Activated T-cell treated with anti-CD3 and anti-CD28 coated beads, Interleukin-2, amount 50 U/mL, for 72 hours (primary cell): Measurements from ENCODE around the gene PPP1R1C. TPM values are rescaled to one million over a fixed set of nuclear protein-coding genes. Genes with fewer than 3 reads are reported as not detected.

Source experiments
- ATAC-seq, 2 donors: fragments of 150-1000 bp; cut with Tn5 transposase; replicated peaks in 1 of 2; 2 replicates each; pipeline ENCODE4 v1.10.0; 2021; ENCODE audit warnings: moderate library complexity in 2 of 2, mild to moderate bottlenecking in 1 of 2
- DNase-seq, 2 donors: peaks; one replicate each; pipeline ENCODE4 v3.0.0; 2021 to 2022; ENCODE audit warnings: mixed read lengths in 1 of 2
- H3K27ac Mint-ChIP-seq: one replicate; pipeline ENCODE4 v1.8.0; 2022; ENCODE audit warnings: mild to moderate bottlenecking, moderate library complexity, mixed read lengths
- H3K27me3 Mint-ChIP-seq: one replicate; pipeline ENCODE4 v1.8.0; 2022; ENCODE audit warnings: low read depth, mixed read lengths
- H3K36me3 Mint-ChIP-seq, 2 donors: one replicate each; pipeline ENCODE4 v1.8.0; 2022; ENCODE audit warnings: mixed read lengths in 2 of 2, mild to moderate bottlenecking in 1 of 2; ENCODE audit not compliant: insufficient read depth in 2 of 2
- H3K4me1 Mint-ChIP-seq: one replicate; pipeline ENCODE4 v1.8.0; 2022; ENCODE audit warnings: low read depth, mixed read lengths
- H3K4me3 Mint-ChIP-seq, 2 donors: one replicate each; pipeline ENCODE4 v1.8.0; 2022; ENCODE audit warnings: mild to moderate bottlenecking in 2 of 2, mixed read lengths in 2 of 2, moderate library complexity in 2 of 2
- H3K9me3 Mint-ChIP-seq, 2 donors: one replicate each; pipeline ENCODE4 v1.8.0; 2022; ENCODE audit warnings: mixed read lengths in 2 of 2
- total RNA-seq, 2 donors: library from RNA; stranded (reverse); gene quantifications; one replicate each; pipeline ENCODE4 v1.2.3, GENCODE V29; 2022

The PPP1R1C gene
- total RNA-seq, 2 donors from 2014 or later: not detected

GRCh38 chr2:182043021-182043420, 57.4 kb downstream of the PPP1R1C start:
- no peak overlapping the region for H3K27ac Mint-ChIP-seq
- DNase-seq: no peak
- no peaks in the 10 kb centered on the region for H3K4me1 Mint-ChIP-seq
- H3K9me3 Mint-ChIP-seq: no peaks in the 10 kb centered on the region
- no peak for ATAC-seq
- H3K36me3 Mint-ChIP-seq: no peaks in the 10 kb centered on the region
- H3K4me3 Mint-ChIP-seq: no peak overlapping the region
- no peaks in the 10 kb centered on the region for H3K27me3 Mint-ChIP-seq

- Mint-ChIP-seq H3K27me3 (no peaks in the 10 kb centered on the region), H3K36me3 (no peaks in the 10 kb centered on the region), H3K9me3 (no peaks in the 10 kb centered on the region), H3K4me3 (no peak overlapping the region), H3K27ac (no peak overlapping the region), H3K4me1 (no peaks in the 10 kb centered on the region)
- ATAC-seq (no peak), DNase-seq (no peak)
Observed at GRCh38 chr2:182043861-182044260, 58.2 kb downstream of the PPP1R1C start.

GRCh38 chr2:182047544-182047943, 61.9 kb downstream of the PPP1R1C start:
- ATAC-seq (no peak), DNase-seq (no peak)
- Mint-ChIP-seq H3K9me3 (no peaks in the 10 kb centered on the region), H3K4me1 (no peaks in the 10 kb centered on the region), H3K27me3 (no peaks in the 10 kb centered on the region), H3K27ac (no peak overlapping the region), H3K4me3 (no peak overlapping the region), H3K36me3 (no peaks in the 10 kb centered on the region)

DNA sequence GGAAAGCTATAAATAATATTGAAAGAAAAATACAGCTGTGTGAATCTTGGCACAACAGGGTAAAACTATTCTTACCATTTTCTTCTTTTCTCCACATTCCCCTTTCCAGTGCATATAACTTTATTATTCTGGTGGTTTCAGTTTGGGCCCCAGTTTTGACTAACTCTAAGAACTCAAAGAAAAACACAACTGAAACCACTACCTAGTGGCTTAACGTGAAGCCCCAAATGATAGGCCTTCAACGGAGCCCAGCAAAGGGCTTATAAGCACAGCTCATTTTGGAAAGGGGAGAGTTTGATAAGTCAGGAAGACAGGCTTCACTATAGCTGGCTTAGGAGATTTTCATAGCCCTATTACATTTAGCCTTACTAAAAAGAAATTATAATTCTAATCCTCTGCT, 62.4 kb downstream of the PPP1R1C start:
- H3K9me3 Mint-ChIP-seq: no peaks in the 10 kb centered on the region
- no peak for ATAC-seq
- no peaks in the 10 kb centered on the region for H3K27me3 Mint-ChIP-seq
- no peak overlapping the region for H3K27ac Mint-ChIP-seq
- no peak for DNase-seq
- no peak overlapping the region for H3K4me3 Mint-ChIP-seq
- no peaks in the 10 kb centered on the region for H3K36me3 Mint-ChIP-seq
- no peaks in the 10 kb centered on the region for H3K4me1 Mint-ChIP-seq

- DNase-seq: no peak
- Mint-ChIP-seq H3K9me3 (no peaks in the 10 kb centered on the region), H3K36me3 (no peaks in the 10 kb centered on the region), H3K27me3 (no peaks in the 10 kb centered on the region), H3K27ac (no peak overlapping the region), H3K4me1 (no peaks in the 10 kb centered on the region), H3K4me3 (no peak overlapping the region)
- ATAC-seq: no peak
Observed at GRCh38 chr2:182048621-182049020, 63.0 kb downstream of the PPP1R1C start.

- H3K36me3 Mint-ChIP-seq: no peaks in the 10 kb centered on the region
- no peak overlapping the region for H3K27ac Mint-ChIP-seq
- DNase-seq: no peak
- H3K27me3 Mint-ChIP-seq: no peaks in the 10 kb centered on the region
- no peak for ATAC-seq
- no peaks in the 10 kb centered on the region for H3K4me1 Mint-ChIP-seq
- no peaks in the 10 kb centered on the region for H3K9me3 Mint-ChIP-seq
- H3K4me3 Mint-ChIP-seq: no peak overlapping the region
Observed at GRCh38 chr2:182049372-182050148, 63.9 kb downstream of the PPP1R1C start.

- no peak overlapping the region for H3K27ac Mint-ChIP-seq
- DNase-seq (no peak), ATAC-seq (no peak)
- no peaks in the 10 kb centered on the region for H3K27me3 Mint-ChIP-seq
- no peaks in the 10 kb centered on the region for H3K4me1 Mint-ChIP-seq
- no peak overlapping the region for H3K4me3 Mint-ChIP-seq
- H3K9me3 Mint-ChIP-seq: no peaks in the 10 kb centered on the region
- no peaks in the 10 kb centered on the region for H3K36me3 Mint-ChIP-seq
Observed at GRCh38 chr2:182050333-182051135, 64.9 kb downstream of the PPP1R1C start.

GRCh38 chr2:182055993-182056392, 70.3 kb downstream of the PPP1R1C start:
- no peak overlapping the region for H3K27ac Mint-ChIP-seq
- H3K4me3 Mint-ChIP-seq: no peak overlapping the region
- H3K36me3 Mint-ChIP-seq: no peaks in the 10 kb centered on the region
- DNase-seq (no peak), ATAC-seq (no peak)
- H3K27me3 Mint-ChIP-seq: no peaks in the 10 kb centered on the region
- H3K9me3 Mint-ChIP-seq: no peaks in the 10 kb centered on the region
- H3K4me1 Mint-ChIP-seq: no peaks in the 10 kb centered on the region

GRCh38 chr2:182057002-182057401, 71.3 kb downstream of the PPP1R1C start:
- no peaks in the 10 kb centered on the region for H3K4me1 Mint-ChIP-seq

DNA sequence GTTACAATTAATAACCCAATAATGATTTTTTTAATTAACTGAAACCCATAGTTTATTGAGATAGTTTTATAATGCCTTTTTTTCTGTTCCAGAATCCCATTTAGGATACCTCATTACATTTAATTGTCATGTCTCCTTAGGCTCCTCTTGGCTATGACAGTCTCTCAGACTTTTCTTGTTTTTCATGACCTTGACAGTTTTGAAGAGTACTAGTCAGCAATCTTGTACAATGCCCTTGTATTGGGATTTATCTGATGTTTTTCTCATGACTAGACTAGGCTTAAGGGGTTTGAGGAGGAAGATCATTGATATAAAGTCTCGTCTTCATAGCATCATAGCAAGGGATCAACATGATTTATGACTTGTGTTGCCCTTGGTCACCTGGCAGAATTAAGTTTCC, 72.4 kb downstream of the PPP1R1C start:
- ATAC-seq (no peak), DNase-seq (no peak)
- Mint-ChIP-seq H3K27ac (no peak overlapping the region), H3K9me3 (no peaks in the 10 kb centered on the region), H3K27me3 (no peaks in the 10 kb centered on the region), H3K4me3 (no peak overlapping the region), H3K36me3 (no peaks in the 10 kb centered on the region), H3K4me1 (no peaks in the 10 kb centered on the region)

More at GRCh38 chr2:182057002-182057401, 71.3 kb downstream of the PPP1R1C start:
- Mint-ChIP-seq H3K27me3 (no peaks in the 10 kb centered on the region), H3K4me3 (no peak overlapping the region), H3K27ac (no peak overlapping the region), H3K36me3 (no peaks in the 10 kb centered on the region), H3K9me3 (no peaks in the 10 kb centered on the region)
- ATAC-seq (no peak), DNase-seq (no peak)

- Mint-ChIP-seq H3K4me1 (no peaks in the 10 kb centered on the region), H3K27me3 (no peaks in the 10 kb centered on the region), H3K36me3 (no peaks in the 10 kb centered on the region), H3K4me3 (no peak overlapping the region), H3K27ac (no peak overlapping the region), H3K9me3 (no peaks in the 10 kb centered on the region)
- no peak for ATAC-seq
- no peak for DNase-seq
Observed at GRCh38 chr2:182061739-182062138, 76.1 kb downstream of the PPP1R1C start.

DNA sequence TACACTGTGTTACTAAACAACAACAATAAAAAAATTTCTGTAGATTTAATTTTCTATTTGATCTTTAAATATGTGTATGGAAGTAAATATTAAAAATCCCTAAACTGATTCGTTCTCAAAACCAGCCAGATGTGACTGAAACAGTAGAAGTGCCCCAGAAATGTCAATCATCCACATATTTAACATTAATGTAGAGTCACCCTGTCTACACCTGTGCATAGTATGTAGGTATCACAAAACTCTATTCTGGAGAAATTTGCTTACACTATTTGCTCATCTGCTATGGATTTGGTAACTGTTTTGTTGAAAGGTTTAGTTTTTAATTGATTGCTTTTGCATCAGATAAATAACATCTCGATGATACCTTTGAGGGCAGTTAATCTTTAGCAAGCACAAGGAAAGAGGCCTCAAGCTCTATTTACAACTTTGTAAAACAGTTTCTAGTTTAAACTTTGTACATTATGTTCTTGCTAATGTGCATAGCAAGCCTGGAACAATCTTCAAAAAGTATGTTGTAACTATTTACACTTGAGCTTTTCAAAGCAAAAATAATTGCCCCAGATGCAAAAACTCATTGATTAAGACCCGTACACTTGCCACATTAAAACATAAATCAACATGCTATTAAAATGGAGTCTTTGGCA, 76.8 kb downstream of the PPP1R1C start:
- ATAC-seq (no peak), DNase-seq (no peak)
- Mint-ChIP-seq H3K27me3 (no peaks in the 10 kb centered on the region), H3K4me1 (no peaks in the 10 kb centered on the region), H3K4me3 (no peak overlapping the region), H3K9me3 (no peaks in the 10 kb centered on the region), H3K27ac (no peak overlapping the region), H3K36me3 (no peaks in the 10 kb centered on the region)

GRCh38 chr2:182064019-182064778, 78.5 kb downstream of the PPP1R1C start:
- H3K4me3 Mint-ChIP-seq: no peak overlapping the region
- H3K9me3 Mint-ChIP-seq: no peaks in the 10 kb centered on the region
- no peaks in the 10 kb centered on the region for H3K4me1 Mint-ChIP-seq
- H3K27me3 Mint-ChIP-seq: no peaks in the 10 kb centered on the region
- H3K27ac Mint-ChIP-seq: no peak overlapping the region
- DNase-seq (no peak), ATAC-seq (no peak)
- no peaks in the 10 kb centered on the region for H3K36me3 Mint-ChIP-seq
